Astrocyte of the hippocampus (primary cell): Measurements from ENCODE around the gene FAM219A.
A peak's percentile ranks its signal among the peaks of the same experiment; 100 is the strongest.

Experiments used
- DNase-seq: peaks from one replicate; pipeline ENCODE4 v3.0.0; 2011; ENCODE audit warnings: low read depth, low spot score

FAM219A gene

GRCh38 chr9:34458013-34458958 lies at the start of gene FAM219A, which contains the start of gene DNAI1:
FAM219A (minus strand) TSS chr9:34458570; CDS start chr9:34458263, 307 bp downstream.
DNAI1 (plus strand) TSS chr9:34458805; CDS start chr9:34459006, 201 bp downstream.
- peak; percentile 100 for DNase-seq

- no peak for DNase-seq
These were observed 49.6 kb upstream of the FAM219A start for GRCh38 chr9:34507966-34508365.

GRCh38 chr9:34507556-34507955 lies 49.2 kb upstream of the FAM219A start:
- DNase-seq, result no peak

- no peak for DNase-seq
These were observed 48.3 kb upstream of the FAM219A start for GRCh38 chr9:34506623-34507022.

GRCh38 chr9:34505370-34506120 lies 47.2 kb upstream of the FAM219A start:
- no peak for DNase-seq

GRCh38 chr9:34503406-34503805 lies 45.0 kb upstream of the FAM219A start:
- peak; percentile 39 for DNase-seq

GRCh38 chr9:34502891-34503290 lies 44.5 kb upstream of the FAM219A start:
- peak; percentile 62 for DNase-seq

- no peak for DNase-seq
These were observed 44.1 kb upstream of the FAM219A start for GRCh38 chr9:34502471-34502870.

GRCh38 chr9:34501889-34502425 lies 43.6 kb upstream of the FAM219A start:
- peak; percentile 98 for DNase-seq

- DNase-seq, result no peak
These were observed 43.0 kb upstream of the FAM219A start for GRCh38 chr9:34501372-34501771.

GRCh38 chr9:34500623-34501267 lies 42.4 kb upstream of the FAM219A start:
- DNase-seq, result peak; percentile 69

GRCh38 chr9:34499076-34499475 lies 40.7 kb upstream of the FAM219A start:
- no peak for DNase-seq

GRCh38 chr9:34498553-34498952 lies 40.2 kb upstream of the FAM219A start:
- no peak for DNase-seq

- DNase-seq, result peak; percentile 31
These were observed 37.9 kb upstream of the FAM219A start for GRCh38 chr9:34496149-34496712.

- peak; percentile 77 for DNase-seq
These were observed 35.7 kb upstream of the FAM219A start for GRCh38 chr9:34493972-34494535.

GRCh38 chr9:34492051-34492450 lies 33.7 kb upstream of the FAM219A start:
- DNase-seq, result no peak

- no peak for DNase-seq
These were observed 33.2 kb upstream of the FAM219A start for GRCh38 chr9:34491596-34491995.

GRCh38 chr9:34490760-34491159 lies 32.4 kb upstream of the FAM219A start:
- no peak for DNase-seq

- no peak for DNase-seq
These were observed 32.0 kb upstream of the FAM219A start for GRCh38 chr9:34490360-34490759.

GRCh38 chr9:34486572-34486971 lies 28.2 kb upstream of the FAM219A start:
- DNase-seq, result no peak

- no peak for DNase-seq
These were observed 27.5 kb upstream of the FAM219A start for GRCh38 chr9:34485822-34486221.
